Activated T-cell treated with anti-CD3 and anti-CD28 coated beads, Interleukin-2, amount 50 U/mL, for 72 hours (primary cell): ENCODE data around the gene FAM170B. TPM values are rescaled to one million over a fixed set of nuclear protein-coding genes. Genes with fewer than 3 reads are reported as not detected.

ENCODE experiments used
- ATAC-seq, 2 donors: fragments of 150-1000 bp; cut with Tn5 transposase; replicated peaks in 1 of 2; 2 replicates each; pipeline ENCODE4 v1.10.0; 2021; ENCODE audit warnings: moderate library complexity in 2 of 2, mild to moderate bottlenecking in 1 of 2
- DNase-seq, 2 donors: peaks; one replicate each; pipeline ENCODE4 v3.0.0; 2021 to 2022; ENCODE audit warnings: mixed read lengths in 1 of 2
- H3K27ac Mint-ChIP-seq: one replicate; pipeline ENCODE4 v1.8.0; 2022; ENCODE audit warnings: mild to moderate bottlenecking, moderate library complexity, mixed read lengths
- H3K27me3 Mint-ChIP-seq: one replicate; pipeline ENCODE4 v1.8.0; 2022; ENCODE audit warnings: low read depth, mixed read lengths
- H3K36me3 Mint-ChIP-seq, 2 donors: one replicate each; pipeline ENCODE4 v1.8.0; 2022; ENCODE audit warnings: mixed read lengths in 2 of 2, mild to moderate bottlenecking in 1 of 2; ENCODE audit not compliant: insufficient read depth in 2 of 2
- H3K4me1 Mint-ChIP-seq: one replicate; pipeline ENCODE4 v1.8.0; 2022; ENCODE audit warnings: low read depth, mixed read lengths
- H3K4me3 Mint-ChIP-seq, 2 donors: one replicate each; pipeline ENCODE4 v1.8.0; 2022; ENCODE audit warnings: mild to moderate bottlenecking in 2 of 2, mixed read lengths in 2 of 2, moderate library complexity in 2 of 2
- H3K9me3 Mint-ChIP-seq, 2 donors: one replicate each; pipeline ENCODE4 v1.8.0; 2022; ENCODE audit warnings: mixed read lengths in 2 of 2
- total RNA-seq, 2 donors: library from RNA; stranded (reverse); gene quantifications; one replicate each; pipeline ENCODE4 v1.2.3, GENCODE V29; 2022

Gene FAM170B
- total RNA-seq, 2 donors from 2014 or later: 0.16 TPM; not detected in 1

DNA sequence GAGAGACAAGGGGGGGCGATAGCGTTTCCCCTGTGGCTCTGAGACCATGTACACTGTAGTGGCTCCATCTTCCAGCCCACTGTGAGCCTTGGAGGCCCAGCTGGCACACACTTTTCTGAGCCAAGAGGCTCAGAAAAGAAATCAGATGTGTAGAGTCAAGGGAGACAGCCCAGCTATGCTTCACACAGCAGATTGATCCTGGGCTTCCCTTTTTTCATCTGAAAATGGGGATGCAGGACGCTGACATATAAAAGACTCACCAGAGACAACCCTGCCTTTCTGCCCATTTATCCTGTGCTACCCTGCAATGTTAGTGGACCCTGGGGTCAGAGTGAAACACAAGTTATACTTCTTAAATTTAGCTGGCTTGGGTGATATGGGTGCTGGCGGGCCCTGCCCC is 40.0 kb upstream of the FAM170B start:
- peaks cover 40% of the 10 kb centered on the region for H3K4me1 Mint-ChIP-seq
- no peaks in the 10 kb centered on the region for H3K9me3 Mint-ChIP-seq
- DNase-seq: no peak
- ATAC-seq: no peak
- no peak overlapping the region for H3K27ac Mint-ChIP-seq
- H3K27me3 Mint-ChIP-seq: peaks cover 12% of the 10 kb centered on the region
- no peak overlapping the region for H3K4me3 Mint-ChIP-seq
- no peaks in the 10 kb centered on the region for H3K36me3 Mint-ChIP-seq

DNA sequence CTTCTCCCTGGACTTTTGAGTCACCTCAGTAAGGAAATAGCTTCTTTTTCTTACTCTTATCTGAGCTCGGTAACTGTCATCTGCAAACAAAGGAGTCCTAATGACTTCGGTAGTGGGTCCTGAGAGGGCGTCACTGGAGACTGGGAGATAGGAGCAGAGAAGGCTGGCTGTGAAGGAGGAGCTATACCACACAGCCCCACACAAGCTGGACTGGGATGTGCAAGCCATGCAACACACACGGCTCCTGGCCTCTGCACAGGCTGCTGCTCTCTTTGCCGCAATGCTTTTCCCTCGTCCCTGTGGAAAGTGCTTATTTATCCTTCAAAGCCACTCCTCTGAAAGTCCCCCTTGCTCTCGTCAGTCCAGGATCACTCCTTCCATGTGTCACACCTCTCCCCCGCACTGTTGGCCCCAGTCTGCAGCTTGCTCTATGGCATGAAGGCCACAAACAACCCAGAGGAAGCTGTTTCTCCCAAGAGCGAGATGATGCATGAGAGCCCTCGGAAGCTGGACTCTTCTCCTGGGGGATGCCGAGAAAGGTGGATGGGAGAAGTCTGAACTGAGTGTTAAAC is 39.5 kb upstream of the FAM170B start:
- H3K27ac Mint-ChIP-seq: no peak overlapping the region
- H3K27me3 Mint-ChIP-seq: peaks cover 7% of the 10 kb centered on the region
- no peaks in the 10 kb centered on the region for H3K9me3 Mint-ChIP-seq
- DNase-seq (no peak), ATAC-seq (no peak)
- H3K4me1 Mint-ChIP-seq: peaks cover 34% of the 10 kb centered on the region
- no peaks in the 10 kb centered on the region for H3K36me3 Mint-ChIP-seq
- no peak overlapping the region for H3K4me3 Mint-ChIP-seq

DNA sequence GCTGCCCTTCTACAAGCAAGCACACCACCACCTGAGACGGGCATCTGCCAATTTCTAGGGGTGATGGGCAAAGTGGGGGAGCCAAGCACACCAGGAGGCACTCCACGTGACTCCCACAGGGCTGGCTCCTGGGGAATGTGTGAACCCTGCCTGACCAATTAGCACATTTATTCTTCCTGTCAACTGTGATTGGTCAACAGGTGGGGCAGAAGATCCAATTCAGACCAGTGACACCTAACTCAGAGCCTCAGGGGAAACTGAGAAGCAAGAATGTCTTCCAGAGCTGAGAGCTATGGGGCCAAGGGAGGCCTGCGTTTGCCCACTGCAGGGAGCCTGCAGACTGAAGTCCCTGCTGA is 38.9 kb upstream of the FAM170B start:
- Mint-ChIP-seq H3K27ac (no peak overlapping the region), H3K9me3 (no peaks in the 10 kb centered on the region), H3K27me3 (peaks cover 5% of the 10 kb centered on the region), H3K4me3 (no peak overlapping the region), H3K36me3 (no peaks in the 10 kb centered on the region), H3K4me1 (peaks cover 29% of the 10 kb centered on the region)
- ATAC-seq: no peak
- no peak for DNase-seq

DNA sequence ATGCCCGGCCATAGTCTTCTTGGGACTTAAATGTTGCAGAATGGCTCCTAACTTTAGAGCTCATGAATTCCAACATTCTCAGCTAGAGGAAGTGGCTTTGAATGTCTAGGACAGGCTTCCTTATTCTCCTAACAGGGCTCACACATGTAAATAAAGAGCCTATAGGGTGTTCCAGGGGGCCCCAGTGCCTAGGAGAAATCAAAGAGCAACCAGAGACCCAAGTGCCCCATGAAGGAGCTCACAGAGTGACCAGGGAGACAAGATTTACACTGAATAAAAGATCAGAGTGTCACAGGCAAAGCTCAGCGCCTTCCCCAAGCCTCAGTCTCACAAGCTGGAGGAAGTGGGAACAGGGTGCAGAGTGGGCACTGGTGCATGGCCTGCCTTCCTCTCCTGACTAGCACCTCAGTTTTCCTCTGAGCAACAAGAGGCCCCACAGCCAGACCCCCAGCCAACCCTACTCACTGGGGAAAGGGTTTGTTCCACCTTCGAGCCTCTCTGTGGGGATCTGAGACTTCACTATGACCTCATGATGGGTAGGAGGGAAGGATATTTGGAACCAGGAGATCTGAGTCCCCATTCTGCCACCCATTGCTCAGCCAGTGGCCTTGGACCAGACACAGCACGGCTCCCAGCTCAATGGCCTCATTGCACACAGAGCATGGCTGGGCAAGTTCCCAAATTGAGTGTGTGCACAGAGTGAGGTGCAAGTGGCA is 38.4 kb upstream of the FAM170B start:
- Mint-ChIP-seq H3K27ac (no peak overlapping the region), H3K36me3 (no peaks in the 10 kb centered on the region), H3K27me3 (peaks cover 5% of the 10 kb centered on the region), H3K4me1 (peaks cover 23% of the 10 kb centered on the region), H3K9me3 (no peaks in the 10 kb centered on the region), H3K4me3 (no peak overlapping the region)
- ATAC-seq: no peak
- DNase-seq: no peak

DNA sequence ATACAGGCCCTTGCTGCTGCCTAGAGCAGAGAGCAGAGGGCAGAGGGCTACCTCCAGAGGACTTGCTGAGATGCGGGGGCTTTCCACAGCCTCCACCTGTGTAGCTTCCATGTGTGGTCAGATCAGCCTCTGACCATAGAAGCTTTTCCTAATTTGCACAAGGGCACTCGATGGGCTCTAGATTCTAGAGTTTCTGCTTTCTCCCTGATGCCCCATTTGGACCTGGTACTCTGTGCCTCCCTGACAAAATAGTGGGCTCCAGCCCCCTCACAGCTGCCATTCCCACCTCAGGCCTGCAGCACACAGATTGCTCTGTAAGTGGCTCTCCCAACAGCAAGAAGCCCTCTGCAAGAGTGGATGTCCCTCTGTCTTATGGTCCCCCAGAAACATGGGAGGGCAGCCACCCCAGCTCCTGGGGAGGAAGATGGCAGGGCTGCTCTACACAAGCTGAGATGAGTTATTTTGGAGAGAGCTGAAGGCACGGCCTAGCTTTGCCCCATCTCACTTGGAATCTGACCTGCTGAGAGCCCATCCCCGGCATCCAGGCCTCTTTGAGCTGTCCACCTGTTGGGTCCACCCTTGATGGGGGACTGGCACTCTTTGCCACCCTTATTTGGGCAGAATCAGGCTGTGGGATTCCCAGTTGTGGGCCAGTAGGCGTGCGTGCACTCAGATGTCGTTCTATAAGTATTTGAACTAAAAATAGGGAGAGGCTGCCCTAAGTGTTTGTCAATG is 37.7 kb upstream of the FAM170B start:
- Mint-ChIP-seq H3K9me3 (no peaks in the 10 kb centered on the region), H3K27ac (no peak overlapping the region), H3K27me3 (peaks cover 5% of the 10 kb centered on the region), H3K4me3 (no peak overlapping the region), H3K36me3 (peaks cover 0 to under 1% of the 10 kb centered on the region in 2 donors), H3K4me1 (peaks cover 16% of the 10 kb centered on the region)
- no peak for ATAC-seq
- no peak for DNase-seq

DNA sequence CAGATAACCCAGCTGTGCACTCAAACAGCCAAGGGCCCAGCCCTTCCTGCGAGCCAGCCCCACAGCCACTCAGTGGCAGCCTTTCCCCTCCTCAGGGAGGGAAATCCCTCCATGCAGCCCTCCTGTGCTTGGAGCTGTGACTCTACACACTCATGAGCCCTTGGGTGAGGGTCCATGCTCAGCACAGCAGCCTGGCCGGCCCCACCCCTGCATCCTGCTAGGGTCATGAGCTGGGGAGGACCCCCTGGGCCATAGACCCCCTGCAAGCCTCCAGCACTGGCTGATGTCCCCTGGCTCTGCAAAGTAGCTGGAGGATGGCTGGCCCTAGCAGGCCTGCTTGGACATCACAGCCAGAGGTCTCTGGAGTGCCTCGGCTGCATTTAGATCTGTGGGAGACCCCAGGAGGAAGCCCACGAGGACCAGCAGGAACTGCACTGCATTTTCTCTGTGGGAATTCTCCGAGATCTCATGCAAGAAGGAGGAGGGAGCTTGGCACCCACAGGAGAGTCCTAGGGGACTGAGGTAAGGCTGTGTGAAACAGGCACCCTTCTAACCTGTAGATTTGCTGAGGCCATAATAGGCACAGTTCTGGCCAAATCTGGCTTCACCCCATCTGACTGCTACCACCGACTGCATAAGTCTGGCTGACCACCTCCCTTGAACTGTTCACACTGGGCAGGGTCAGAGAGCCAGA is 37.0 kb upstream of the FAM170B start:
- ATAC-seq: no peak
- Mint-ChIP-seq H3K27ac (peak overlapping the region; percentile 13), H3K4me3 (no peak overlapping the region), H3K4me1 (peaks cover 15% of the 10 kb centered on the region), H3K27me3 (peaks cover 5% of the 10 kb centered on the region), H3K36me3 (peaks cover 0 to 3% of the 10 kb centered on the region in 2 donors), H3K9me3 (no peaks in the 10 kb centered on the region)
- DNase-seq: no peak

DNA sequence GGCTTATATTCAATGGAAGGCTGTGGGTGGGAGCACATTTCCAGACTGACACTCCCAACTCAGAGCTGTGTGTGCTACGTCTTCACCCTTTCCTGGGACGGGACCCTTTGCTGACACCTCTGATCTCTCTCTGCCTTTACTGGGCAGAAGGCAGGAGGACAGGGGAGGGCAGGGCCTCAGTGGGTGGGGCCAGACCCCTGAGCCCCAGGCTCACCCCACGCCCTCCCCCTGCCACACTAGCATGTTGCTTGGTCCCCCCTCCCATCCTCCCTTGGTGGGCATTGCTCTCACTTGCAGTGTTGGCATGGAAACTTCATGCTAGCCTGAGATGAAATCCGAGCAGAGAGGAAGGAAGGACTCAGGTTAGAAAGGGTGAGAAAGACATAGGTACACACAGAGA is 36.0 kb upstream of the FAM170B start:
- H3K36me3 Mint-ChIP-seq: peaks cover 0 to 3% of the 10 kb centered on the region in 2 donors
- H3K4me3 Mint-ChIP-seq: no peak overlapping the region
- peaks cover 14% of the 10 kb centered on the region for H3K4me1 Mint-ChIP-seq
- no peak for DNase-seq
- no peak overlapping the region for H3K27ac Mint-ChIP-seq
- H3K27me3 Mint-ChIP-seq: peaks cover 5% of the 10 kb centered on the region
- H3K9me3 Mint-ChIP-seq: no peaks in the 10 kb centered on the region
- ATAC-seq: no peak

DNA sequence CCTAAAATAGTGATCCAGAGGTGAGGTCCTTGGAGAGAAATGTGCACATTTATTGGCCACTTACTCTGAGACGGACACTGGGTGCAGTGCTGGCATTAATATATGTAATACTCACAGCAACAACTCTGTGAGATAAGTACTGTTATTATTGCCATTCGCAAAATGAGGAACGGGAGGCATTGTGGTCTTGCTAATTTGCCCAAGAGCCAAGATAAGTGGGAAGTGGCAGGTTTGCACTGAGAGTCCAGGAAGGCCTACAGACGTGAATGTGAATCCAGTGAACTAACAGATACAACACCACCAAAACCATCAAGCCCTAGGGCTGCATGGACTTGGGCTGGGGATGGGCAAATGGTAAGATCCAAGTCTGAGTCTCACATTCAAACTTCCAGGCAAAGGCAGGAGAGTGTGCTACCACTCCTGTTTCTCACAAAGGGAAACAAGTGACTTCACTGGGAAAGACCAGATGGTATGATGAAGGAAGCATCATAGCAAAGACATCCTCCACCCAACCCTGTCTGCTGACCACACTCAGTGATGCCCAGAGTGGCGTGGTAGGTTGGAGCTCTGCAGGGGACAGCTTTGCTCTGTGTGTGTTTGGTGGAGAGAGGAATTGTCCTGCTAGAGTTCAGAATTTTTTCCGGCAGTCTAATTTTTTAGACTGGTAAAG is 35.1 kb upstream of the FAM170B start:
- Mint-ChIP-seq H3K36me3 (peaks cover 2 to 5% of the 10 kb centered on the region in 2 donors), H3K4me1 (peaks cover 14% of the 10 kb centered on the region), H3K9me3 (no peaks in the 10 kb centered on the region), H3K4me3 (no peak overlapping the region), H3K27me3 (peaks cover 12% of the 10 kb centered on the region), H3K27ac (no peak overlapping the region)
- no peak for DNase-seq
- no peak for ATAC-seq

DNA sequence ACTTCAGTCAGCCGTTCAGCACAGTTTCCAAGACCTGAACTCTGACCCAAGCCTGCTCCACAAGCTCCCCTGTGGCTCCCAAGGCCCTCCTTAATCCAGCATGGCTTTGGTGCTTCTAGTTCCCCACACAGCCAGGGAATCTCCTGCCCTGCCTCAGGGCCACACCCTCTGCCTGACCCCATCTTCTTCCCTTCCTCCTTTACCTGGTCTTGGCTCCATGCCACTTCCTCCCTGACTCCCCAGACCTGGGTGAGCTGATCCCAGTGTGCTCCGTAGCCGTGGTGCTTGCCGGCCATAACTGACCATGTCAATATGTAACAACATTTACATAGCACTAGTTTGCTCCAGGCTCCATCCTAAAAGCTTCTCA is 34.3 kb upstream of the FAM170B start:
- Mint-ChIP-seq H3K27ac (peak overlapping the region; percentile 43), H3K36me3 (peaks cover 2 to 5% of the 10 kb centered on the region in 2 donors), H3K27me3 (peaks cover 8% of the 10 kb centered on the region), H3K9me3 (no peaks in the 10 kb centered on the region), H3K4me3 (no peak overlapping the region), H3K4me1 (peaks cover 15% of the 10 kb centered on the region)
- DNase-seq (no peak), ATAC-seq (no peak)

DNA sequence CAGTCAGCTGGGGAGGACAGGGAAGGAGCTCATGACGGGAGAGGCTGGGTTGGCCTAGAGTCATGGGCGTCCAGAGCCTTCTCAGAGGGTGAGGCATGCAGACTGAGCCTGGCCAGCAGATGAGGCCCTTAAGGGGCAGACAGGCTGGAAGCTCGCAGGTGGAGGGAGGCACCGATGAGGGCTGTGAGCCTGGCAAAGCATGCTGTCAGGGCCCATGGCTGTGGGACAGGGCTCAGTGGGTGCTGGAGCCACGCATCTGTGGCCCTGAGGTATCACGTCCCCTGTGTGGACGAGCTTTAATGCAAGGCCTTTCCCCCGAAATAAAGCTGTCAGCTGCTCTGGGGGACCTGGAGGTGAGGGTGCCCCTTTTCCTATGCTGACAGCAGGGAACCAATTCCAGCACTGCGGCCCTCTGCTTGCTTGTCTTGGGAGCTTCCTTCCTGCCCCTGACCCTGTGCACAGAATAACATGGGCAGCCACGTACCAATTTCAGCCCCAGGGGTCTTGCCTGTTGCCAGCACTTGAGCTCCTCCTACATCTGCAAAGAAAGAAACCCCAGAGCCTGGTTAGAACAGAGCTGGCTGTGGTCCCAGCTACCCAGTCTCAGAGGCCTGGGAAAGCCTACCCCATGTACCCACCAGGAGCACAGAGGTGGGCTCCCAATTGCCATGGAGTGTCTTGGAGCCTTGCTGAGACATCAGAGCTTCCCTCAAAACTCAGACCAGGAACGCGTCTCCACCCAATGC is 33.8 kb upstream of the FAM170B start:
- Mint-ChIP-seq H3K4me3 (no peak overlapping the region), H3K4me1 (peaks cover 15% of the 10 kb centered on the region), H3K36me3 (peaks cover 2 to 5% of the 10 kb centered on the region in 2 donors), H3K27ac (no peak overlapping the region), H3K27me3 (peaks cover 8% of the 10 kb centered on the region), H3K9me3 (no peaks in the 10 kb centered on the region)
- ATAC-seq (no peak), DNase-seq (no peak)

DNA sequence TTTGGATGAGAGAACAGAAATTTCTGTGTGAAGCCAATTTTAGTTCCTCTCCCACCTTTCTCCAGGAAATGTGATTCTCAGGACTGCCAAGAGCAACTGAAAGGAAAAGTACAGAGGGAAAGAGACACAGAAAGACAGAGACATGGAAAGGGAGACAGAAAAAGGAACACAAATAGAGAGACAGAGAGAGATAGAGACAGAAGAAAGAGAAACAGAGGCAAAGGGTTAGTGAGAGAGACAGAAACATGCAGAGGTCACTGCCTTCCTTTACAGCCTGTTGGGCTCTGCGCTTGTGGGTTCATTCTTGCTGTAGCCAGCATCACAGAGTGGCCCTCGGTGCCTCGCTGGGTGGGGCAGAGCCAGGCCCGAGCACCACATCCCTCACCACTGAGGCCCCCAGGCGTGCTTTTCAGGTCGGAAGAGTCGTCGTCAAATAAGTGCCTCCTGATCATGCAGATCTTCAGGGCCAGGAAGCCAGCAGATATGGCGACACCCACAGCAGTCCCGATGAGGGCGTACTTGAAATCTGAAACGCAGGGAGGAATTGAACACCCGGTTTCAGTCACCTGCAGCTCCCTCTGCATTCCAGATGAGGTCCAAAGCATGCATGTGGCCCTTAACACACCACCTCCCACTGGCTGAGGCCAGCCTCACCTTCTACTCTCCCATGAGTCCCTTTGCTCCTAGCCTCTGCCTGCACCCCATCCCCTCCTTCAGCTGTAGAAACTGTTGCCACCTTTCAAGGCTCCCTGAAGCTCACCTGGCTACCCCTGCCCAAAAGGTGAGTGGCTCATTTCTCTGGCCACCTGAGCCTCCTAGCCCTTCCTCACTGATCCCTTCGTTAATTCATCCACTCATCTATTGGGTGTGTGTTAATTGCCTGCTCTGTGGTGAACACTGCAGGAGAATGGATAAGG is 32.9 kb upstream of the FAM170B start:
- Mint-ChIP-seq H3K27me3 (peaks cover 12% of the 10 kb centered on the region), H3K36me3 (peaks cover 2 to 5% of the 10 kb centered on the region in 2 donors), H3K4me3 (peak overlapping the region in 1 of 2 donors; percentile 11), H3K4me1 (peaks cover 20% of the 10 kb centered on the region), H3K9me3 (no peaks in the 10 kb centered on the region), H3K27ac (peak overlapping the region; percentile 58)
- ATAC-seq: no peak
- DNase-seq: no peak
